ENCODE results near the gene MEF2D.

The MEF2D gene

DNA sequence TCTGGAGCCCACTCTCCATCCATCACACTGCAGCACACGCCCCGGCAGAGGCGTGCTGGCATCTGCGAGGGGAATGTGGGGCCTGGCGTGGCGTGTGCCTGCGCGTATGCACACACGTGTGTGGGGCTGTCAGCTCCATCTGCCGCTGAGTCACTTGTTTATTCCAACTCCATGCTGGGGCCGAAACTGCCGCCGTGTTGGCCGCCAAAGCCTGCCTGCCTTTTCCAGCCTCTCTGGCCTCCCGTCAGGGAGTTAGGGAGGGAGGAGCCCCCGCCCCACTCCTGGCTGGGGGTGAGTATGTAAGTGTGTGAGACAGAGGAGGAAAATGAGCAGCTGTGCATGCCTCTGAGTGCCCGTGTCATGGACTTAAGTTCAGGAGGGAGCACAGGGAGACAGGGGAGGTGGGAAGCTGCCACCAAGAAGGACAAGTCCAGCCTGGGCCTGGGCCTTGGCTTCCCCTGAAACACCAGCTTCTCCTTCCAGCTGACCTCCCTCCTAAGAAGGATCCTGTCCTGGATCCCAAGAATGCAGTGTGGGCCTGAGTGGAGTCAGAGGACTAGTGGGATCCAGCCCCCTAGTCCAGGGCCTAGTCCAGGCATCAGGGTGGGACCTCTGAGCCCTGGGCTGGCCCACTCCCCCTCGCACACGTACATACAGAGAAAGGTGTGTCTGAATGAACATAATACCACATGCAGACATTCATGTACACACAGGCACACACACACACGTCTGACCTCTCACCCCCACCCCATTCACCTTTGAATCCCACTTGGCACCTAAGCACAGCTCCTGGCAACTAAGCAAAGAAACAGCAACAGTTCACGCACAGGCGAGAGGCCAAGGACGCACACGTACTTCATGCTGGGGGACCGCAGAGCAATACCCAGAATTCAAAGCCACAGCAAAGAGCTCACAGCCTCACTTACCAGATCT, 24.7 kb downstream of the MEF2D start:
- Histone ChIP-seq H3K36me3 (ENCODE audit: control insufficient read depth in 5 of 5, insufficient read depth in 5 of 5, low read length in 5 of 5) (peaks cover 0 to 97% (median 89%) of the 10 kb centered on the region in 5 donors), H3K27ac (ENCODE audit: low read depth, low read length) (peak overlapping the region; percentile 75), H3K4me1 (ENCODE audit: control insufficient read depth in 5 of 5, insufficient read depth in 5 of 5, low read length in 5 of 5) (peaks cover 6 to 45% (median 40%) of the 10 kb centered on the region in 5 donors), H3K9me3 (ENCODE audit: control insufficient read depth in 5 of 5, low read length in 5 of 5) (no peaks in the 10 kb centered on the region), H3K4me3 (ENCODE audit: low read depth in 1 of 5, low read length in 5 of 5) (no peak overlapping the region), H3K9ac (ENCODE audit: low read length in 5 of 5) (peak overlapping the region in 1 of 5 donors; percentile 2), H3K27me3 (ENCODE audit: control insufficient read depth in 5 of 5, insufficient read depth in 4 of 5, low read length in 5 of 5) (no peaks in the 10 kb centered on the region)

DNA sequence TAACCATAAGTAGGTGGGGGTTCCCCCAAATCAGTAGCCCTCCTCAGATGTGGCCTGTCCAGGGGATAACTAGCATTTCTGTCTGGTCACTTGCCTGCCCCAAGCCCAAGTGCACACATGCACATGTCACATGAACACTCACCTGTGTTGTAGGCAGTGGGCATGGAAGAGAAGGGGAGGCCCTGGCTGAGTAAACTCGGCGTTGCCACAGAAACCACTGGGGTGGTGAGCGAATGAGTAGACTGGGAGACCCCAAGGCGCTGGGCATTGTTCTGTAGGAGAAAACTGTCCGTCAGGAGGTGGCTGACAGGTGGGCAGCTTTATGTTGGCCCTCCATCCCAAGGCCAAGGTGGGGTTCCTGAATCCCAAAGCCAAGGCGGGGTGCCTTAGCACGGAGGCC, 25.6 kb downstream of the MEF2D start:
- H3K9ac ChIP-seq (ENCODE audit: low read length in 5 of 5), result no peak overlapping the region
- peak overlapping the region; percentile 23 for H3K27ac ChIP-seq (ENCODE audit: low read depth, low read length)

GRCh38 chr1:156471496-156472490, 28.8 kb downstream of the MEF2D start:
- peak overlapping the region; percentile 24 for H3K27ac ChIP-seq (ENCODE audit: low read depth, low read length)
- peaks cover 2 to 31% (median 26%) of the 10 kb centered on the region in 5 donors for H3K4me1 ChIP-seq (ENCODE audit: control insufficient read depth in 5 of 5, insufficient read depth in 5 of 5, low read length in 5 of 5)
- no peak overlapping the region for H3K9ac ChIP-seq (ENCODE audit: low read length in 5 of 5)
- no peak overlapping the region for H3K4me3 ChIP-seq (ENCODE audit: low read depth in 1 of 5, low read length in 5 of 5)
- H3K27me3 ChIP-seq (ENCODE audit: control insufficient read depth in 5 of 5, insufficient read depth in 4 of 5, low read length in 5 of 5), result no peaks in the 10 kb centered on the region
- peaks cover 3 to 96% (median 83%) of the 10 kb centered on the region in 5 donors for H3K36me3 ChIP-seq (ENCODE audit: control insufficient read depth in 5 of 5, insufficient read depth in 5 of 5, low read length in 5 of 5)
- H3K9me3 ChIP-seq (ENCODE audit: control insufficient read depth in 5 of 5, low read length in 5 of 5), result no peaks in the 10 kb centered on the region

More for the DNA sequence above, 25.6 kb downstream of the MEF2D start:
- Histone ChIP-seq H3K4me1 (ENCODE audit: control insufficient read depth in 5 of 5, insufficient read depth in 5 of 5, low read length in 5 of 5) (peaks cover 6 to 44% (median 36%) of the 10 kb centered on the region in 5 donors), H3K9me3 (ENCODE audit: control insufficient read depth in 5 of 5, low read length in 5 of 5) (no peaks in the 10 kb centered on the region), H3K4me3 (ENCODE audit: low read depth in 1 of 5, low read length in 5 of 5) (no peak overlapping the region), H3K36me3 (ENCODE audit: control insufficient read depth in 5 of 5, insufficient read depth in 5 of 5, low read length in 5 of 5) (peaks cover 3 to 97% (median 87%) of the 10 kb centered on the region in 5 donors), H3K27me3 (ENCODE audit: control insufficient read depth in 5 of 5, insufficient read depth in 4 of 5, low read length in 5 of 5) (no peaks in the 10 kb centered on the region)

DNA sequence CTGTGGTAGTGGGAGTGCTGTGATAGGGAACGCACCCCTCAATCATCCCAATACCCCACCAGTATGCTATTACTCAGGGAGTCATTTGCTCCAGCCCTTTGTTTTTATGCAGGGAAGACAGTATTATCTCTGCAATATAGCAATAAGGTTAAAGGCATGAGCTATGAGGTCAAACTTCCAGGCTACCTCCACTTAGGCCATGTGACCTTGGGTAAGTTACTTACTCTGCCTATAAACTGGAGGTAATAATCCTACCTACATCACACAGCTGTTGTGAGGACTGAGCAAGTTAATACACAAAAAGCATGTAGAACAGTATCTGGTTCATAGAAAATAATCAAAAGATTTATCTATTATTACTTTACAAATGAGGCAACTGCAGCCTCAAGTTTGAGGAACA, 30.1 kb downstream of the MEF2D start:
- Histone ChIP-seq H3K27ac (ENCODE audit: low read depth, low read length) (no peak overlapping the region), H3K27me3 (ENCODE audit: control insufficient read depth in 5 of 5, insufficient read depth in 4 of 5, low read length in 5 of 5) (no peaks in the 10 kb centered on the region), H3K36me3 (ENCODE audit: control insufficient read depth in 5 of 5, insufficient read depth in 5 of 5, low read length in 5 of 5) (peaks cover 3 to 96% (median 81%) of the 10 kb centered on the region in 5 donors), H3K9me3 (ENCODE audit: control insufficient read depth in 5 of 5, low read length in 5 of 5) (no peaks in the 10 kb centered on the region), H3K4me3 (ENCODE audit: low read depth in 1 of 5, low read length in 5 of 5) (no peak overlapping the region), H3K4me1 (ENCODE audit: control insufficient read depth in 5 of 5, insufficient read depth in 5 of 5, low read length in 5 of 5) (peaks cover 7 to 31% (median 26%) of the 10 kb centered on the region in 5 donors), H3K9ac (ENCODE audit: low read length in 5 of 5) (no peak overlapping the region)

DNA sequence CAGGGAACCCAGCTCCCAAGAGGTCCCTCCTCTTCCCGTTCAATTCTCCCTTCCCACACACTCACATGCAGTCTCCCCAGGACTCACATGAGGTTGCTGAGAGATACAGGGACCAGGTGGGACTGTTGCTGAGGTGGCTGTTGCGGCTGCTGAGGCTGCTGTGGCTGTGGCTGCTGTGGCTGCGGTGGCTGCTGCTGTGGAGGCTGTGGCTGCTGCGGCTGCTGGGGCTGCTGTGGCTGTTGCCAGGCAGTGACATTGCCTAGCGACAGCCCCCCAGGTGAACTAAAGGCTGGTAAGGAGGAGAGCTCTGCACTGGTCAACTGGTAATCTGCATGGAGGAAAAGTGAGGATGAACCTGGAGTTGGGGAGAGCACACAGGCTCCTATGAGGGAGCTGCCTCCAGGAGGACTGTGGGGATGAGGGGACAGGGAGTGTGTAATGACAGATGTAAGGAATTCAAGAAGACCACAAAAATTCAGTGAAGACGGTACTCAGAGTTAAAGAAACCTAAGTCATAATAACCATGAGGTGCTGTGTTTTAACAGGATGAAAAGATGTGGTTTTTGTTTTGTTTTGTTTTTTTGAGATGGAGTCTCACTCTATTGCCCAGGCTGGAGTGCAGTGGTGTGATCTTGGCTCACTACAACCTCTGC, 31.8 kb downstream of the MEF2D start:
- Histone ChIP-seq H3K9me3 (ENCODE audit: control insufficient read depth in 5 of 5, low read length in 5 of 5) (no peaks in the 10 kb centered on the region), H3K4me3 (ENCODE audit: low read depth in 1 of 5, low read length in 5 of 5) (no peak overlapping the region), H3K36me3 (ENCODE audit: control insufficient read depth in 5 of 5, insufficient read depth in 5 of 5, low read length in 5 of 5) (peaks cover 3 to 89% (median 72%) of the 10 kb centered on the region in 5 donors), H3K27me3 (ENCODE audit: control insufficient read depth in 5 of 5, insufficient read depth in 4 of 5, low read length in 5 of 5) (no peaks in the 10 kb centered on the region), H3K27ac (ENCODE audit: low read depth, low read length) (no peak overlapping the region), H3K9ac (ENCODE audit: low read length in 5 of 5) (no peak overlapping the region), H3K4me1 (ENCODE audit: control insufficient read depth in 5 of 5, insufficient read depth in 5 of 5, low read length in 5 of 5) (peaks cover 10 to 42% (median 36%) of the 10 kb centered on the region in 5 donors)

- Histone ChIP-seq H3K9ac (ENCODE audit: low read length in 5 of 5) (no peak overlapping the region), H3K9me3 (ENCODE audit: control insufficient read depth in 5 of 5, low read length in 5 of 5) (no peaks in the 10 kb centered on the region), H3K36me3 (ENCODE audit: control insufficient read depth in 5 of 5, insufficient read depth in 5 of 5, low read length in 5 of 5) (peaks cover 3 to 80% (median 63%) of the 10 kb centered on the region in 5 donors), H3K4me3 (ENCODE audit: low read depth in 1 of 5, low read length in 5 of 5) (no peak overlapping the region), H3K27ac (ENCODE audit: low read depth, low read length) (no peak overlapping the region), H3K27me3 (ENCODE audit: control insufficient read depth in 5 of 5, insufficient read depth in 4 of 5, low read length in 5 of 5) (no peaks in the 10 kb centered on the region), H3K4me1 (ENCODE audit: control insufficient read depth in 5 of 5, insufficient read depth in 5 of 5, low read length in 5 of 5) (peaks cover 10 to 42% (median 38%) of the 10 kb centered on the region in 5 donors)
These were observed 32.7 kb downstream of the MEF2D start for GRCh38 chr1:156467906-156468305.

DNA sequence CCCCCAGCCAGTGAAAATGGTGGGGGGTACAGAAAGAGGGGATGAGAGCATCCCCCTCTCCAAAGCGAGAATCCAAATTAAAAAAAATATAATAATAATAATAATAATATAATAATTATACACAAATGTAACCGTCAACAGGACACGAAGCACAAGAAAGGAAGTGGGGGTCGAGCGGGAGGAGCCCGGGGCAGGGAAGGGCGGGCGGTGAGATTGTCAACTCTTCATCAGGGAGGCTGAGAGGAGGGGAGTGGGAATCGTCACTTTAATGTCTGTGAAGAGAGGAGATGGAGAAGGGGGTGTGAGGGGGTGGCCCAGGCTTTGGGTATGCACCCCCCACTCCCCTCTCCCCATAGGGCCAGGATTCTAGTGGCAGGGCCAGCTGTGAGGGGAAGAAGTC, 33.2 kb downstream of the MEF2D start:
- Histone ChIP-seq H3K27ac (ENCODE audit: low read depth, low read length) (no peak overlapping the region), H3K9me3 (ENCODE audit: control insufficient read depth in 5 of 5, low read length in 5 of 5) (no peaks in the 10 kb centered on the region), H3K36me3 (ENCODE audit: control insufficient read depth in 5 of 5, insufficient read depth in 5 of 5, low read length in 5 of 5) (peaks cover 3 to 77% (median 63%) of the 10 kb centered on the region in 5 donors), H3K4me3 (ENCODE audit: low read depth in 1 of 5, low read length in 5 of 5) (no peak overlapping the region), H3K4me1 (ENCODE audit: control insufficient read depth in 5 of 5, insufficient read depth in 5 of 5, low read length in 5 of 5) (peaks cover 10 to 42% (median 38%) of the 10 kb centered on the region in 5 donors), H3K9ac (ENCODE audit: low read length in 5 of 5) (no peak overlapping the region), H3K27me3 (ENCODE audit: control insufficient read depth in 5 of 5, insufficient read depth in 4 of 5, low read length in 5 of 5) (no peaks in the 10 kb centered on the region)

DNA sequence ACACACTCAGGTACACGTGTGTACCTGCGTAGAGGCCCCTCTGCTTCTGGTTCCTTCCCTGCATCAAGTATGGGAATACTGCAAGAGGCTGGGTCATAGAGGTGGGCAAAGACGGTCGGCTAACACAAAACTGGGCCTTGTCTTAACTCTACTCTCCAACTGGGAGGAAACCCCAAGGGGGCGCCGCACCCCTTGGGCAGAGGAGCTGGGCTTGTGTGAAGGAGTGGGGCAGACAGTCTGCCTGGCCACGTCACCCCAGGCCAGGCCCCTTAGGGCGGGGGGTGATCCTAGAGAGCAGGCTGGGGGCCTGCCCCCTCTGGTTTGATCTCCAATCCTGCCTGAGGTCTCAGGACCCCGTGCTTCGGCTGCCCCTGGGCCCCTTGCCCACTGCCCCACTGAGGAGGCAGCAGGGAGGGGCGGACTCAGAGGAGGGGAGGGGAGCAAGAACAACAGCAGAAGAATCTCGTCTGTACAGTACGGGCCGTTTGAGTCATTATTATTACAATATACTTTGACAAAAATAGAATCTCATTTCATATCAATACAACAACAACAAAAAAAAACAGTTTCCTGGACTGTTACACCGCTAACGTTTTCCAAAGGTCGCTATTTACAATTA, 34.7 kb downstream of the MEF2D start:
- Histone ChIP-seq H3K4me1 (ENCODE audit: control insufficient read depth in 5 of 5, insufficient read depth in 5 of 5, low read length in 5 of 5) (peaks cover 8 to 34% (median 30%) of the 10 kb centered on the region in 5 donors), H3K9me3 (ENCODE audit: control insufficient read depth in 5 of 5, low read length in 5 of 5) (no peaks in the 10 kb centered on the region), H3K4me3 (ENCODE audit: low read depth in 1 of 5, low read length in 5 of 5) (no peak overlapping the region), H3K27ac (ENCODE audit: low read depth, low read length) (peak overlapping the region; percentile 41), H3K36me3 (ENCODE audit: control insufficient read depth in 5 of 5, insufficient read depth in 5 of 5, low read length in 5 of 5) (peaks cover 3 to 62% (median 48%) of the 10 kb centered on the region in 5 donors), H3K27me3 (ENCODE audit: control insufficient read depth in 5 of 5, insufficient read depth in 4 of 5, low read length in 5 of 5) (no peaks in the 10 kb centered on the region), H3K9ac (ENCODE audit: low read length in 5 of 5) (no peak overlapping the region)

- Histone ChIP-seq H3K4me3 (ENCODE audit: low read depth in 1 of 5, low read length in 5 of 5) (no peak overlapping the region), H3K9me3 (ENCODE audit: control insufficient read depth in 5 of 5, low read length in 5 of 5) (no peaks in the 10 kb centered on the region), H3K4me1 (ENCODE audit: control insufficient read depth in 5 of 5, insufficient read depth in 5 of 5, low read length in 5 of 5) (peaks cover 8 to 34% (median 30%) of the 10 kb centered on the region in 5 donors), H3K36me3 (ENCODE audit: control insufficient read depth in 5 of 5, insufficient read depth in 5 of 5, low read length in 5 of 5) (peaks cover 0 to 53% (median 42%) of the 10 kb centered on the region in 5 donors), H3K27me3 (ENCODE audit: control insufficient read depth in 5 of 5, insufficient read depth in 4 of 5, low read length in 5 of 5) (no peaks in the 10 kb centered on the region), H3K9ac (ENCODE audit: low read length in 5 of 5) (no peak overlapping the region), H3K27ac (ENCODE audit: low read depth, low read length) (peak overlapping the region; percentile 9)
These were observed 35.6 kb downstream of the MEF2D start for GRCh38 chr1:156464825-156465452.

Measured in subcutaneous abdominal adipose tissue (tissue), 5 donors.